Smooth muscle cell (in vitro differentiated cells): ENCODE results near the gene ZAR1L. TPM values are rescaled to one million over a fixed set of nuclear protein-coding genes. Genes with fewer than 3 reads are reported as not detected.

ENCODE experiments used
- DNase-seq: peaks from one replicate; lab custom pipeline; 2025; ENCODE audit not compliant: unreplicated experiment; lab: John Stamatoyannopoulos, UW
- H2AFZ ChIP-seq: fragments of 200-600 bp; sonication (generic); 2 replicates; pipeline ENCODE4 v1.6.0; 2016; ENCODE audit warnings: antibody characterized with exemption, low read depth, mild to moderate bottlenecking
- H3F3A ChIP-seq: fragments of 200-600 bp; sonication (generic); 2 replicates; pipeline ENCODE4 v1.6.0; 2017; ENCODE audit warnings: antibody characterized with exemption, low read depth
- H3K27ac ChIP-seq: fragments of 200-600 bp; sonication (generic); 2 replicates; pipeline ENCODE4 v1.5.1; 2016; ENCODE audit warnings: low read depth, mild to moderate bottlenecking
- H3K27me3 ChIP-seq: fragments of 200-600 bp; sonication (generic); 2 replicates; pipeline ENCODE4 v1.6.1; 2016; ENCODE audit warnings: low read depth, mild to moderate bottlenecking
- H3K36me3 ChIP-seq: fragments of 200-600 bp; sonication (generic); 2 replicates; pipeline ENCODE4 v1.5.1; 2016; ENCODE audit warnings: low read depth
- H3K4me1 ChIP-seq: fragments of 200-600 bp; sonication (generic); 2 replicates; pipeline ENCODE4 v1.5.1; 2016; ENCODE audit warnings: low read depth
- H3K4me2 ChIP-seq: fragments of 200-600 bp; sonication (generic); 2 replicates; pipeline ENCODE4 v1.6.0; 2016; ENCODE audit warnings: mild to moderate bottlenecking
- H3K4me3 ChIP-seq: fragments of 200-600 bp; sonication (generic); 2 replicates; pipeline ENCODE4 v1.5.1; 2016; ENCODE audit warnings: mild to moderate bottlenecking
- H3K79me2 ChIP-seq: fragments of 200-600 bp; sonication (generic); 2 replicates; pipeline ENCODE4 v1.6.0; 2016; ENCODE audit warnings: low read depth, mild to moderate bottlenecking
- H3K9ac ChIP-seq: fragments of 200-600 bp; sonication (generic); 2 replicates; pipeline ENCODE4 v1.6.0; 2016; ENCODE audit warnings: low read depth
- H3K9me3 ChIP-seq: fragments of 200-600 bp; sonication (generic); replicated peaks from 2 replicates; pipeline ENCODE4 v1.5.1; 2016; ENCODE audit warnings: low read depth
- H4K20me1 ChIP-seq: fragments of 200-600 bp; sonication (generic); 2 replicates; pipeline ENCODE4 v1.6.0; 2016; ENCODE audit warnings: low read depth
- WGBS: methylation state at CpG from one replicate; pipeline ENCODE4 v1.1.7; 2016; ENCODE audit warnings: low lambda C conversion rate; 5-methylcytosine and 5-hydroxymethylcytosine counted together
- polyA plus RNA-seq: library from polyadenylated mRNA; unstranded; fragments of >200 nt; fragmentation: Nextera tagmentation; extraction: Ambion mirVana; gene quantifications from 2 replicates; pipeline ENCODE4 v1.2.1, GENCODE V29; 2016
- total RNA-seq: library from RNA; depleted of rRNA; stranded (reverse); fragments of >200 nt; gene quantifications from 2 replicates; pipeline ENCODE4 v1.2.3, GENCODE V29; 2014
- TF ChIP-seq, protein P1 (sequence below): fragments of 200-600 bp; sonication (generic); IDR thresholded peaks from 2 replicates; pipeline ENCODE4 v1.5.1; 2017; ENCODE audit warnings: borderline replicate concordance, mild to moderate bottlenecking, antibody characterized with exemption; ENCODE audit not compliant: insufficient read depth, poor library complexity, severe bottlenecking

Gene ZAR1L
- total and polyA plus RNA-seq, 2 experiments from 2014 or later, result not detected

DNA sequence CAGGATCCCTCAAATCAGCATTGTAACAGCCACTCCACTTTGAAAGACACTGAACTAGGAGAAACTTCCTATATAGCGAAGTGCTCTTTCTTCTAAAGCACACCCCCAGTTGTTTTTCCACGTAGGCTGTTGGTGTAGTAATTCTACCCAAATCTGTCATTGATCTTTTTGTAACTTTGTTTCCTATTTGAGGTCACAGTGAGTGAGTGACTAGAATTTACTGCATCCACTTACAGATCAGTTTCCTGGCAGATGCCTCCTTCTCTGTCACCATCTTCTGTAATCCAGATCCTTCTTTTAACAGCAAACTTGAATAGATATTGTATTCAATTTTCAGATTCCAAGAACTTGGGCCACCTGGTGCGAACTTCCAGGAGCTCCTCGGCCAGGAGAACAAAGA lies 15.3 kb downstream of the ZAR1L start:
- peaks cover 41% of the 10 kb centered on the region for H3K27me3 ChIP-seq
- H3K9ac ChIP-seq, result no peak overlapping the region
- H3F3A ChIP-seq, result no peaks in the 10 kb centered on the region
- H3K79me2 ChIP-seq, result no peaks in the 10 kb centered on the region
- H3K36me3 ChIP-seq, result no peaks in the 10 kb centered on the region
- H3K4me1 ChIP-seq, result no peaks in the 10 kb centered on the region
- no peaks in the 10 kb centered on the region for H4K20me1 ChIP-seq
- H3K4me3 ChIP-seq, result no peak overlapping the region
- no peak for DNase-seq
- no peak overlapping the region for H2AFZ ChIP-seq
- TF ChIP-seq, protein P1, sequence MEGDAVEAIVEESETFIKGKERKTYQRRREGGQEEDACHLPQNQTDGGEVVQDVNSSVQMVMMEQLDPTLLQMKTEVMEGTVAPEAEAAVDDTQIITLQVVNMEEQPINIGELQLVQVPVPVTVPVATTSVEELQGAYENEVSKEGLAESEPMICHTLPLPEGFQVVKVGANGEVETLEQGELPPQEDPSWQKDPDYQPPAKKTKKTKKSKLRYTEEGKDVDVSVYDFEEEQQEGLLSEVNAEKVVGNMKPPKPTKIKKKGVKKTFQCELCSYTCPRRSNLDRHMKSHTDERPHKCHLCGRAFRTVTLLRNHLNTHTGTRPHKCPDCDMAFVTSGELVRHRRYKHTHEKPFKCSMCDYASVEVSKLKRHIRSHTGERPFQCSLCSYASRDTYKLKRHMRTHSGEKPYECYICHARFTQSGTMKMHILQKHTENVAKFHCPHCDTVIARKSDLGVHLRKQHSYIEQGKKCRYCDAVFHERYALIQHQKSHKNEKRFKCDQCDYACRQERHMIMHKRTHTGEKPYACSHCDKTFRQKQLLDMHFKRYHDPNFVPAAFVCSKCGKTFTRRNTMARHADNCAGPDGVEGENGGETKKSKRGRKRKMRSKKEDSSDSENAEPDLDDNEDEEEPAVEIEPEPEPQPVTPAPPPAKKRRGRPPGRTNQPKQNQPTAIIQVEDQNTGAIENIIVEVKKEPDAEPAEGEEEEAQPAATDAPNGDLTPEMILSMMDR, result no peak
- 82% methylated on average over 4 of the region's 4 CpGs for WGBS
- no peak overlapping the region for H3K4me2 ChIP-seq
- no peak overlapping the region for H3K27ac ChIP-seq
- H3K9me3 ChIP-seq, result no peaks in the 10 kb centered on the region

DNA sequence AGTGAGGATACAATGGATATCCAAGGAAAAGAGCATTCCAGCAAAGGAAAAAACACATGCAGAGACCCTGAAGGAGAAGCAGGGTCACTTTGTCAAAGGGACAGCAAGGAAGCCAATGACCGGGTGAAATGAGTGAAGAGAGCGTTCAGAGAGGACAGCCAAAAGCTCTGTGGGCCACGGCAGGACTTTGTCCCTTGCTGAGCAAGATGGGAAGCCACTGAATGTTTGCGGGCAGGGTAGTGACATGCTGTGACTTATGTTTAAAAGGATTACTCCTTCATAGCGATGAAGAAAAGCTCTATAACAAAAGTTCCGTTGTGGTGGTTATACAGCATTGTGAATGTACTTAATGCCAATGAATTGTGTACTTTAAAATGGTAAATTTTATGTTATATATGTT lies 16.5 kb downstream of the ZAR1L start:
- Histone ChIP-seq H3K27me3 (peaks cover 41% of the 10 kb centered on the region), H3K9ac (no peak overlapping the region), H3K4me3 (no peak overlapping the region), H3K9me3 (no peaks in the 10 kb centered on the region), H3K27ac (no peak overlapping the region), H3K36me3 (no peaks in the 10 kb centered on the region), H2AFZ (no peak overlapping the region), H3K79me2 (no peaks in the 10 kb centered on the region), H3F3A (no peaks in the 10 kb centered on the region), H3K4me1 (no peaks in the 10 kb centered on the region), H3K4me2 (no peak overlapping the region), H4K20me1 (no peaks in the 10 kb centered on the region)
- WGBS, result 92% methylated on average over 6 of the region's 6 CpGs
- DNase-seq, result no peak
- TF ChIP-seq, protein P1, result no peak

DNA sequence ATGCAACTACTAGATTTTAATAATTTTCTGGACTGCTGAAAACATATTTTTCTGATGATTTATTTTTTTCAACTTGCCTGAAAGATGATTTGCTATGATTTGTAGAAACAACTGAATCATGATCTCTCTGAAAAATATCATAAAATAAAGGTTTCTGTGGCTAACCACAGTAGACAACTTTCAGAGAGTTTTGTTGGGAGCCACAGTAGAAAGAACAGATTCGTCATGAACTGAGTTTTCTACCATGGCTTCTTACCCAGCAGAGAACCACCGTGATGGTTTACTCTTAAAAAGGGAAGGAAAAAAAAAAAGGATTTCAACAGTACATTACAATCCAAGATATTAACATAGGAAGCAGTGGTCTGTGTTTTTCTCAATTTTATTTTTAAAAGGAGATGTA lies 18.0 kb downstream of the ZAR1L start:
- no peaks in the 10 kb centered on the region for H3K79me2 ChIP-seq
- H3K27ac ChIP-seq, result no peak overlapping the region
- no peak overlapping the region for H3K4me2 ChIP-seq
- TF ChIP-seq, protein P1, result no peak
- no peaks in the 10 kb centered on the region for H3F3A ChIP-seq
- H3K9ac ChIP-seq, result no peak overlapping the region
- no peak overlapping the region for H2AFZ ChIP-seq
- no peak for DNase-seq
- no peaks in the 10 kb centered on the region for H4K20me1 ChIP-seq
- no peaks in the 10 kb centered on the region for H3K4me1 ChIP-seq
- H3K27me3 ChIP-seq, result peaks cover 41% of the 10 kb centered on the region
- no peaks in the 10 kb centered on the region for H3K9me3 ChIP-seq
- H3K36me3 ChIP-seq, result no peaks in the 10 kb centered on the region
- H3K4me3 ChIP-seq, result no peak overlapping the region
- WGBS, result 81% methylated on average over 2 of the region's 2 CpGs

DNA sequence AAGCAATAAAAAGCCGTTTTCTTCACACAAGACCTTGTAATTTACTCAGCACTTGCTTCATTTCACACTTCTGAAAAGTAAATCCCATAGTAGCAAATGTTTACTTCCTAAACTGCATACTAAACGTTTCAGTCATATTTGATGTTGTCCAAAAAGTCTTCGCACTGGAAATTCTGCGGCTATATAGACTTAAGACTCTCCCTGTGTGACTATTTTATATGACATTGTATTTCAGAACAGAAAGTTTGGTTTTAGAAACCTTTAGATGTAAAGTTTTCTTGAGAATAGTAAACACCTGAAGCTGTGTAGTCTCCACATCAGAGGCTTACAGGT lies 29.6 kb downstream of the ZAR1L start:
- H3K27ac ChIP-seq, result peak overlapping the region; percentile 21
- DNase-seq, result no peak
- no peaks in the 10 kb centered on the region for H3K36me3 ChIP-seq
- H2AFZ ChIP-seq, result peak overlapping the region; percentile 66
- no peak overlapping the region for H3K9ac ChIP-seq
- H3K4me3 ChIP-seq, result no peak overlapping the region
- H4K20me1 ChIP-seq, result no peaks in the 10 kb centered on the region
- H3K4me1 ChIP-seq, result peaks cover 24% of the 10 kb centered on the region
- H3K9me3 ChIP-seq, result no peaks in the 10 kb centered on the region
- H3K4me2 ChIP-seq, result peak overlapping the region; percentile 25
- WGBS, result 50% methylated on average over 4 of the region's 4 CpGs
- no peaks in the 10 kb centered on the region for H3F3A ChIP-seq
- no peaks in the 10 kb centered on the region for H3K27me3 ChIP-seq
- TF ChIP-seq, protein P1, result no peak
- H3K79me2 ChIP-seq, result no peaks in the 10 kb centered on the region
